CD14-positive monocyte (primary cell): ENCODE measurements around the gene KLK14. TPM values are rescaled to one million over a fixed set of nuclear protein-coding genes. Genes with fewer than 3 reads are reported as not detected.

Experiments used
- DNase-seq, 3 donors: peaks; one replicate each; pipeline ENCODE4 v3.0.0-alpha.2; 2011 to 2022
- H2AFZ ChIP-seq: 2 replicates; pipeline ENCODE4 v1.6.0; 2012; ENCODE audit warnings: mild to moderate bottlenecking, low read depth, low read length, inconsistent platforms; ENCODE audit not compliant: insufficient read depth, poor library complexity, severe bottlenecking
- H3K27ac ChIP-seq, 2 donors: 1 replicate in 1 of 2; 2 replicates in 1 of 2; pipeline ENCODE4 v1.5.1; 2012 to 2013; ENCODE audit warnings: low read length in 2 of 2, control low read depth in 1 of 2, inconsistent platforms in 1 of 2, low read depth in 1 of 2, mild to moderate bottlenecking in 1 of 2
- H3K27me3 ChIP-seq, 2 donors: one replicate each; pipeline versions ENCODE4 v1.6.0 to v1.6.1; 2011 to 2013; ENCODE audit warnings: low read length in 2 of 2; ENCODE audit not compliant: control insufficient read depth in 2 of 2, insufficient read depth in 2 of 2
- H3K36me3 ChIP-seq, 2 donors: replicated peaks in 1 of 2; 1 replicate in 1 of 2; 2 replicates in 1 of 2; pipeline versions ENCODE4 v1.5.1 to v1.6.1; 2012 to 2013; ENCODE audit warnings: low read length in 2 of 2, control low read depth in 1 of 2, inconsistent platforms in 1 of 2, mild to moderate bottlenecking in 1 of 2; ENCODE audit not compliant: insufficient read depth in 2 of 2, control insufficient read depth in 1 of 2
- H3K4me1 ChIP-seq, 2 donors: 1 replicate in 1 of 2; 2 replicates in 1 of 2; pipeline versions ENCODE4 v1.5.1 to v1.6.1; 2012 to 2013; ENCODE audit warnings: low read length in 2 of 2, control low read depth in 1 of 2, inconsistent platforms in 1 of 2, mild to moderate bottlenecking in 1 of 2, moderate library complexity in 1 of 2; ENCODE audit not compliant: insufficient read depth in 2 of 2, control insufficient read depth in 1 of 2
- H3K4me2 ChIP-seq: replicated peaks from 2 replicates; pipeline ENCODE3; 2012; ENCODE audit warnings: low read length, moderate library complexity, mild to moderate bottlenecking; ENCODE audit not compliant: poor library complexity, severe bottlenecking; ENCODE audit errors: extremely low read depth
- H3K4me3 ChIP-seq, 3 experiments: fragments of 200-600 bp in 1 of 3; sonication (generic) in 1 of 3; replicated peaks in 1 of 3; 1 replicate in 2 of 3; 2 replicates in 1 of 3; pipeline ENCODE4 v1.5.1; 2011 to 2013; ENCODE audit warnings: low read length in 3 of 3, mild to moderate bottlenecking in 3 of 3, control low read depth in 2 of 3, low read depth in 2 of 3, inconsistent platforms in 1 of 3, moderate library complexity in 1 of 3
- H3K79me2 ChIP-seq: 2 replicates; pipeline ENCODE4 v1.6.0; 2012; ENCODE audit warnings: mild to moderate bottlenecking, control low read depth, inconsistent platforms, low read length, moderate library complexity; ENCODE audit not compliant: insufficient read depth
- H3K9ac ChIP-seq: 2 replicates; pipeline ENCODE4 v1.6.0; 2017; ENCODE audit warnings: low read length, mild to moderate bottlenecking; ENCODE audit not compliant: insufficient read depth, poor library complexity, severe bottlenecking
- H3K9me3 ChIP-seq, 2 donors: replicated peaks in 1 of 2; 1 replicate in 1 of 2; 2 replicates in 1 of 2; pipeline versions ENCODE4 v1.5.1 to v1.6.1; 2012 to 2013; ENCODE audit warnings: low read length in 2 of 2, control low read depth in 1 of 2; ENCODE audit not compliant: control insufficient read depth in 1 of 2, insufficient read depth in 1 of 2
- H4K20me1 ChIP-seq: 2 replicates; pipeline ENCODE4 v1.6.0; 2012; ENCODE audit warnings: mild to moderate bottlenecking, low read length, control low read depth, moderate library complexity; ENCODE audit not compliant: insufficient read depth
- H3K27ac Mint-ChIP-seq, 7 donors: one replicate each; pipeline ENCODE4 v1.8.0; 2020; ENCODE audit warnings: mild to moderate bottlenecking in 7 of 7, mixed read lengths in 7 of 7, moderate library complexity in 6 of 7, inconsistent platforms in 2 of 7
- H3K27me3 Mint-ChIP-seq, 3 donors: one replicate each; pipeline ENCODE4 v1.8.0; 2021 to 2022; ENCODE audit warnings: low read depth in 3 of 3, mild to moderate bottlenecking in 3 of 3, mixed read lengths in 3 of 3, moderate library complexity in 3 of 3, inconsistent platforms in 1 of 3
- H3K36me3 Mint-ChIP-seq, 2 donors: one replicate each; pipeline ENCODE4 v1.8.0; 2020; ENCODE audit warnings: mixed read lengths in 2 of 2, inconsistent platforms in 1 of 2, mild to moderate bottlenecking in 1 of 2
- H3K4me1 Mint-ChIP-seq: one replicate; pipeline ENCODE4 v1.8.0; 2020; ENCODE audit warnings: mild to moderate bottlenecking, mixed read lengths
- H3K4me3 Mint-ChIP-seq, 2 donors: one replicate each; pipeline ENCODE4 v1.8.0; 2020; ENCODE audit warnings: mild to moderate bottlenecking in 2 of 2, mixed read lengths in 2 of 2, moderate library complexity in 1 of 2
- H3K9me3 Mint-ChIP-seq, 7 donors: one replicate each; pipeline ENCODE4 v1.8.0; 2020 to 2022; ENCODE audit warnings: mixed read lengths in 7 of 7, mild to moderate bottlenecking in 6 of 7, moderate library complexity in 6 of 7, inconsistent platforms in 2 of 7
- CTCF ChIP-seq: fragments of 200-600 bp; IDR thresholded peaks from one replicate; pipeline ENCODE4 v1.8.0; 2022; ENCODE audit warnings: antibody characterized with exemption, mild to moderate bottlenecking
- WGBS: methylation state at CpG from one replicate; pipeline ENCODE4 v1.1.5; 2013; ENCODE audit warnings: missing lambda C conversion rate; ENCODE audit not compliant: insufficient coverage; 5-methylcytosine and 5-hydroxymethylcytosine counted together
- intact Hi-C, 2 donors: fragments of 100-400 bp; cut with micrococcal nuclease; formaldehyde crosslinking; loops; one replicate each; pipeline versions ENCODE4 v1.15.0 to v1.15.1; 2023
- polyA plus RNA-seq, 3 donors: library from polyadenylated mRNA; depleted of rRNA in 1 of 3; unstranded in 2 of 3; stranded (reverse) in 1 of 3; fragments of 300-500 nt in 2 of 3; fragments of >200 nt in 1 of 3; fragmentation: Illumina TruSeq in 2 of 3; gene quantifications; 1 replicate in 2 of 3; 2 replicates in 1 of 3; pipeline ENCODE4 v1.2.3, GENCODE V29; 2012 to 2021

The KLK14 gene
- polyA plus RNA-seq, 3 donors = 0.29 TPM; not detected in 2

- peaks cover 5 to 15% (median 9%) of the 10 kb centered on the region in 3 donors for H3K27me3 Mint-ChIP-seq
- H3K27ac ChIP-seq = no peak overlapping the region
- H3K4me1 ChIP-seq = peaks cover 10 to 13% of the 10 kb centered on the region in 2 donors
- TF ChIP-seq CTCF = peak; percentile 83
- intact Hi-C loops = no loop called here
- peaks cover 12% of the 10 kb centered on the region for H3K4me1 Mint-ChIP-seq
- peaks cover 0 to 3% (median 0%) of the 10 kb centered on the region in 7 donors for H3K9me3 Mint-ChIP-seq
- 70% methylated on average over 4 of the region's 15 CpGs for WGBS
- H3K79me2 ChIP-seq = peaks cover 5% of the 10 kb centered on the region
- H3K36me3 ChIP-seq = peaks cover 6 to 16% of the 10 kb centered on the region in 2 donors
- no peak overlapping the region for H3K27ac Mint-ChIP-seq
- no peak overlapping the region for H3K4me3 ChIP-seq
- DNase-seq = peak in 2 of 3 donors; percentile 10 to 41
- H3K27me3 ChIP-seq = no peaks in the 10 kb centered on the region
- H3K9ac ChIP-seq = no peak overlapping the region
- no peak overlapping the region for H3K4me2 ChIP-seq
- no peaks in the 10 kb centered on the region for H3K9me3 ChIP-seq
- H4K20me1 ChIP-seq = peaks cover 4% of the 10 kb centered on the region
- peaks cover 11 to 27% of the 10 kb centered on the region in 2 donors for H3K36me3 Mint-ChIP-seq
- H2AFZ ChIP-seq = no peak overlapping the region
- H3K4me3 Mint-ChIP-seq = no peak overlapping the region
Measured at GRCh38 chr19:51094696-51095279, 12.1 kb upstream of the KLK14 start.

- no peaks in the 10 kb centered on the region for H3K79me2 ChIP-seq
- no peaks in the 10 kb centered on the region for H4K20me1 ChIP-seq
- WGBS = 91% methylated on average over 15 of the region's 22 CpGs
- no peaks in the 10 kb centered on the region for H3K27me3 ChIP-seq
- H3K4me3 Mint-ChIP-seq = no peak overlapping the region
- H2AFZ ChIP-seq = no peak overlapping the region
- no peak overlapping the region for H3K4me2 ChIP-seq
- peak overlapping the region in 2 of 7 donors; percentile 0 to 19 for H3K27ac Mint-ChIP-seq
- H3K4me1 ChIP-seq = peaks cover 10% of the 10 kb centered on the region in 2 donors
- H3K9me3 Mint-ChIP-seq = peaks cover 0 to 2% (median 0%) of the 10 kb centered on the region in 7 donors
- no peak for TF ChIP-seq CTCF
- DNase-seq = no peak
- H3K36me3 Mint-ChIP-seq = peaks cover 3 to 17% of the 10 kb centered on the region in 2 donors
- no peak overlapping the region for H3K9ac ChIP-seq
- no peak overlapping the region for H3K27ac ChIP-seq
- H3K4me3 ChIP-seq = no peak overlapping the region
- H3K4me1 Mint-ChIP-seq = peaks cover 11% of the 10 kb centered on the region
- intact Hi-C loops = no loop called here
- no peaks in the 10 kb centered on the region for H3K9me3 ChIP-seq
- H3K27me3 Mint-ChIP-seq = peaks cover 3 to 17% (median 10%) of the 10 kb centered on the region in 3 donors
- H3K36me3 ChIP-seq = peaks cover 6 to 8% of the 10 kb centered on the region in 2 donors
Measured at GRCh38 chr19:51093510-51094345, 11.0 kb upstream of the KLK14 start.
